KMS-11 (cell line): Measurements from ENCODE around the gene PBRM1.

ENCODE experiments used
- H2AFZ ChIP-seq: fragments of 200-600 bp; sonication (generic); 2 replicates; pipeline ENCODE4 v1.6.1; 2016; ENCODE audit warnings: antibody characterized with exemption, mixed run types, low read depth
- H3K27ac ChIP-seq: fragments of 200-600 bp; sonication (generic); 2 replicates; pipeline ENCODE4 v1.6.1; 2016; ENCODE audit warnings: mild to moderate bottlenecking, mixed run types
- H3K27me3 ChIP-seq: fragments of 200-600 bp; sonication (generic); 2 replicates; pipeline ENCODE4 v1.6.1; 2017; ENCODE audit warnings: mild to moderate bottlenecking, low read depth, mixed run types, moderate library complexity; ENCODE audit not compliant: insufficient read depth
- H3K36me3 ChIP-seq: fragments of 200-600 bp; sonication (generic); 2 replicates; pipeline ENCODE4 v1.6.1; 2017; ENCODE audit warnings: mild to moderate bottlenecking, mixed run types; ENCODE audit not compliant: insufficient read depth
- H3K4me1 ChIP-seq: fragments of 200-600 bp; sonication (generic); 2 replicates; pipeline ENCODE4 v1.6.1; 2016; ENCODE audit warnings: mild to moderate bottlenecking, low read depth, mixed run types; ENCODE audit not compliant: poor library complexity, severe bottlenecking
- H3K4me2 ChIP-seq: fragments of 200-600 bp; sonication (generic); 2 replicates; pipeline ENCODE4 v1.7.0; 2016; ENCODE audit warnings: mild to moderate bottlenecking, mixed run types
- H3K4me3 ChIP-seq: fragments of 200-600 bp; sonication (generic); IDR thresholded peaks from 2 replicates; pipeline ENCODE4 v1.6.1; 2017; ENCODE audit warnings: low read depth, low read length, mixed read lengths; ENCODE audit not compliant: insufficient read depth
- H3K79me2 ChIP-seq: fragments of 200-600 bp; sonication (generic); 2 replicates; pipeline ENCODE4 v1.6.1; 2016; ENCODE audit warnings: low read depth, mixed run types; ENCODE audit not compliant: insufficient read depth
- H3K9ac ChIP-seq: fragments of 200-600 bp; sonication (generic); 2 replicates; pipeline ENCODE4 v1.6.1; 2016; ENCODE audit warnings: mild to moderate bottlenecking, mixed run types
- H4K20me1 ChIP-seq: fragments of 200-600 bp; sonication (generic); 2 replicates; pipeline ENCODE4 v1.6.1; 2016; ENCODE audit warnings: mild to moderate bottlenecking, mixed run types; ENCODE audit not compliant: insufficient read depth
- TF ChIP-seq, protein P1 (sequence below): fragments of 200-600 bp; sonication (generic); conservative IDR thresholded peaks from 2 replicates; pipeline ENCODE4 v1.6.1; 2017; ENCODE audit warnings: low read depth, mild to moderate bottlenecking, antibody characterized with exemption, low read length, moderate library complexity, mixed read lengths

Gene PBRM1

DNA sequence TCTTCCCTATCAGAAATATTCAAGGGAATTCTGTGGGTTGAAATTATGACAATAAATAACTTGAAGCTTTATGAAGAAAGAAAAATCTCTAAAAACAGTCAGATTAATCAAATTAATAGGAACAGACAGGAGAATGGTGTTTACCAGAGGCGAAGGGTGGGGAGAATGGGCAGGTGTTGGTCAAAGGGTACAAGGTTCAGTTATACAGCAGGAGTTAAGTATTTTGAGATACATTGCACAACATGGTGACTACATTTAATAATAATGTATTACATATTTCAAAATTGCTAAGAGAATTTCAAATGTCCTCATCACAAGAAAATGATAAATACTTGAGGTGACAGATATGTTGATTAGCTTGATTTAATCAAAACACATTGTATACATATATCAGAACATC is 38.8 kb upstream of the PBRM1 start:
- no peaks in the 10 kb centered on the region for H4K20me1 ChIP-seq
- H3K9ac ChIP-seq, result no peak overlapping the region
- TF ChIP-seq, protein P1, sequence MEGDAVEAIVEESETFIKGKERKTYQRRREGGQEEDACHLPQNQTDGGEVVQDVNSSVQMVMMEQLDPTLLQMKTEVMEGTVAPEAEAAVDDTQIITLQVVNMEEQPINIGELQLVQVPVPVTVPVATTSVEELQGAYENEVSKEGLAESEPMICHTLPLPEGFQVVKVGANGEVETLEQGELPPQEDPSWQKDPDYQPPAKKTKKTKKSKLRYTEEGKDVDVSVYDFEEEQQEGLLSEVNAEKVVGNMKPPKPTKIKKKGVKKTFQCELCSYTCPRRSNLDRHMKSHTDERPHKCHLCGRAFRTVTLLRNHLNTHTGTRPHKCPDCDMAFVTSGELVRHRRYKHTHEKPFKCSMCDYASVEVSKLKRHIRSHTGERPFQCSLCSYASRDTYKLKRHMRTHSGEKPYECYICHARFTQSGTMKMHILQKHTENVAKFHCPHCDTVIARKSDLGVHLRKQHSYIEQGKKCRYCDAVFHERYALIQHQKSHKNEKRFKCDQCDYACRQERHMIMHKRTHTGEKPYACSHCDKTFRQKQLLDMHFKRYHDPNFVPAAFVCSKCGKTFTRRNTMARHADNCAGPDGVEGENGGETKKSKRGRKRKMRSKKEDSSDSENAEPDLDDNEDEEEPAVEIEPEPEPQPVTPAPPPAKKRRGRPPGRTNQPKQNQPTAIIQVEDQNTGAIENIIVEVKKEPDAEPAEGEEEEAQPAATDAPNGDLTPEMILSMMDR, result no peak
- H3K36me3 ChIP-seq, result no peaks in the 10 kb centered on the region
- H3K27me3 ChIP-seq, result no peaks in the 10 kb centered on the region
- no peak overlapping the region for H2AFZ ChIP-seq
- H3K27ac ChIP-seq, result no peak overlapping the region
- H3K4me3 ChIP-seq, result no peak overlapping the region
- H3K79me2 ChIP-seq, result no peaks in the 10 kb centered on the region
- no peak overlapping the region for H3K4me2 ChIP-seq
- no peaks in the 10 kb centered on the region for H3K4me1 ChIP-seq

DNA sequence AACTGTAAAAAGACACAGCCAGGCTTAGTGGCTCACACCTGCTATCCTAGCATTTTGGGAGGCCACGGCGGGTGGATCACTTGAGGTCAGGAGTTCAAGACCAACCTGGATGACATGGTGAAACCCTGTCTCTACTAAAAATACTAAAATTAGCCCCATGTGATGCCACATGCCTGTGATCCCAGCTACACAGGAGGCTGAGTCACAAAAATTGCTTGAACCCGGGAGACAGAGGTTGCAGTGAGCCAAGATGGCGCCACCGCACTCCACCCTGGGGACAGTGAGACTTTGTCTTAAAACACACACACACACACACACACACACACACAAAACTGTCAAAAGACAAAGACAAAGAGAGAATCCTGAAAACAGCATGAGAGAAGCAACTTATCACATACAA is 38.2 kb upstream of the PBRM1 start:
- Histone ChIP-seq H3K27me3 (no peaks in the 10 kb centered on the region), H3K79me2 (no peaks in the 10 kb centered on the region), H4K20me1 (no peaks in the 10 kb centered on the region), H3K9ac (no peak overlapping the region), H3K4me3 (no peak overlapping the region), H2AFZ (no peak overlapping the region), H3K27ac (no peak overlapping the region), H3K4me1 (no peaks in the 10 kb centered on the region), H3K36me3 (no peaks in the 10 kb centered on the region), H3K4me2 (no peak overlapping the region)
- TF ChIP-seq, protein P1, result no peak

DNA sequence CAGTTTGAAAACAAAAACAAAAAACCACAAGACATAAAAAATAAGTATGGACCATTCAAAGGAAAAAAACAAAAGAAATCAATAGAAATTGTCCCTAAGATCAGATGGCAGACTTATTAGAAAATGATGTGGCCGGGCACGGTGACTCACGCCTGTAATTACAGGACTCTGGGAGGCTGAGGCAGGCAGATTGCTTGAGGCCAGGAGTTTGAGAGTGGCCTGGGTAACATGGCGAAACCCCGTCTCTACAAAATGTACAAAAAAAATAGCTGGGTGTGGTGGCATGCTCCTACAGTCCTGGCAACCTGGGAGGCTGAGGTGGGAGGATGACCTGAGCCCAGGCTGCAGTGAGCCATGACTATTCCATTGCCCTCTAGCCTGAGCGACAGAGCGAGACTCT is 36.8 kb upstream of the PBRM1 start:
- Histone ChIP-seq H3K4me1 (no peaks in the 10 kb centered on the region), H2AFZ (no peak overlapping the region), H3K36me3 (no peaks in the 10 kb centered on the region), H3K4me2 (no peak overlapping the region), H3K27ac (no peak overlapping the region), H3K4me3 (no peak overlapping the region), H3K9ac (no peak overlapping the region), H3K27me3 (no peaks in the 10 kb centered on the region), H4K20me1 (no peaks in the 10 kb centered on the region), H3K79me2 (no peaks in the 10 kb centered on the region)
- TF ChIP-seq, protein P1, result no peak

DNA sequence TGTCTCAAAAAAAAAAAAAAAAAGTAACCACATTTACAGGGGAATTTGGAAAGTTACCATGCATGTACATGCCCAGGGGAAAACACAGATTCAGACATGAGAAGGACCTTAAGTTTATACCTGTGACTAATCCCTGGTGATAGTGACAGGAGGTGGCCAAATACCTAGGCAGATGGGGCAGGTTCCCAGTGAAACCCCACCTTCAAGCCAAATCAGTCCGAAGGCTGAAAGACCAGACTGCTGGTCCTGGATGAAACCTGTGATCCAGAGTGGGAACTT is 36.0 kb upstream of the PBRM1 start:
- H3K79me2 ChIP-seq, result no peaks in the 10 kb centered on the region
- H3K36me3 ChIP-seq, result no peaks in the 10 kb centered on the region
- no peaks in the 10 kb centered on the region for H3K27me3 ChIP-seq
- H3K4me1 ChIP-seq, result no peaks in the 10 kb centered on the region
- no peaks in the 10 kb centered on the region for H4K20me1 ChIP-seq
- TF ChIP-seq, protein P1, result no peak
- H3K27ac ChIP-seq, result no peak overlapping the region
- H3K4me3 ChIP-seq, result no peak overlapping the region
- no peak overlapping the region for H3K9ac ChIP-seq
- H3K4me2 ChIP-seq, result no peak overlapping the region
- no peak overlapping the region for H2AFZ ChIP-seq
